ENCODE results near the gene SHISA9.

Gene SHISA9

DNA sequence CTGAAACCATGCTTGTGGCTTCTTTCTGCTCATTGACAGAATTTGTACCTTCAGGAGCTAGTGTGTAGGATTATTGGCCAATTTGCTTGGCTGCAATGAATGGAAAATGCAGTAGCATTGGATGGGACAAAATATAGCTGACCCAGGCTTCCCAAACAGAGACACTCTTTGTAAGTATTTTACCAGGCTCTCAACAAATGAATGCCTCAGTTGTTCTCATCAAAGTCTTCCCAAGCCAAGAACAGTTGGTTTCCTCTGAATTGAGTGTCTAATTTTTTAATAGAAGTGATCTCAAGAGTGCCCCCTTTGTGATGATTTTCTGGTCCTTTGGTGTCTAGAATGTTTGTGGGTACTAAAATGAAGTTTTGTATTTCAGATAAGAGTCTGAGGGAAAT lies 140.9 kb downstream of the SHISA9 start:
- TF ChIP-seq, protein P1, sequence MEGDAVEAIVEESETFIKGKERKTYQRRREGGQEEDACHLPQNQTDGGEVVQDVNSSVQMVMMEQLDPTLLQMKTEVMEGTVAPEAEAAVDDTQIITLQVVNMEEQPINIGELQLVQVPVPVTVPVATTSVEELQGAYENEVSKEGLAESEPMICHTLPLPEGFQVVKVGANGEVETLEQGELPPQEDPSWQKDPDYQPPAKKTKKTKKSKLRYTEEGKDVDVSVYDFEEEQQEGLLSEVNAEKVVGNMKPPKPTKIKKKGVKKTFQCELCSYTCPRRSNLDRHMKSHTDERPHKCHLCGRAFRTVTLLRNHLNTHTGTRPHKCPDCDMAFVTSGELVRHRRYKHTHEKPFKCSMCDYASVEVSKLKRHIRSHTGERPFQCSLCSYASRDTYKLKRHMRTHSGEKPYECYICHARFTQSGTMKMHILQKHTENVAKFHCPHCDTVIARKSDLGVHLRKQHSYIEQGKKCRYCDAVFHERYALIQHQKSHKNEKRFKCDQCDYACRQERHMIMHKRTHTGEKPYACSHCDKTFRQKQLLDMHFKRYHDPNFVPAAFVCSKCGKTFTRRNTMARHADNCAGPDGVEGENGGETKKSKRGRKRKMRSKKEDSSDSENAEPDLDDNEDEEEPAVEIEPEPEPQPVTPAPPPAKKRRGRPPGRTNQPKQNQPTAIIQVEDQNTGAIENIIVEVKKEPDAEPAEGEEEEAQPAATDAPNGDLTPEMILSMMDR (IDR thresholded peaks at IDR 0.05; ENCODE audit: low read length) = no peak
- TF ChIP-seq EZH2 (IDR thresholded peaks at IDR 0.05; ENCODE audit: borderline replicate concordance, low read length) = no peak
- Histone ChIP-seq H3K79me2 (ENCODE audit: insufficient read depth, low read length) (no peaks in the 10 kb centered on the region), H3K9ac (ENCODE audit: low read length) (no peak overlapping the region)

GRCh38 chr16:13046061-13046821 lies 144.8 kb downstream of the SHISA9 start:
- Histone ChIP-seq H3K9ac (ENCODE audit: low read length) (no peak overlapping the region), H3K9me2 (ENCODE audit: low read depth, low read length) (no peaks in the 10 kb centered on the region), H3K27me3 (ENCODE audit: insufficient read depth, low read length) (no peaks in the 10 kb centered on the region), H3K4me2 (ENCODE audit: low read length) (no peak overlapping the region), H3K36me3 (ENCODE audit: insufficient read depth, low read length) (no peaks in the 10 kb centered on the region), H3F3A (ENCODE audit: insufficient read depth, low read length) (no peaks in the 10 kb centered on the region), H3K79me2 (ENCODE audit: insufficient read depth, low read length) (no peaks in the 10 kb centered on the region), H3K9me3 (ENCODE audit: low read length) (no peaks in the 10 kb centered on the region), H3K27ac (ENCODE audit: low read depth, low read length, poor library complexity, severe bottlenecking) (no peak overlapping the region), H3K4me3 (ENCODE audit: low read depth, low read length, poor library complexity, severe bottlenecking) (no peak overlapping the region), H4K20me1 (ENCODE audit: insufficient read depth, low read length) (no peaks in the 10 kb centered on the region), H2AFZ (ENCODE audit: low read length) (no peak overlapping the region), H3K4me1 (ENCODE audit: insufficient read depth, low read length, severe bottlenecking) (no peaks in the 10 kb centered on the region)
- no peak for TF ChIP-seq EZH2 (IDR thresholded peaks at IDR 0.05; ENCODE audit: borderline replicate concordance, low read length)
- TF ChIP-seq, protein P1 (IDR thresholded peaks at IDR 0.05; ENCODE audit: low read length) = no peak

More for the DNA sequence above, 140.9 kb downstream of the SHISA9 start:
- Histone ChIP-seq H3K36me3 (ENCODE audit: insufficient read depth, low read length) (no peaks in the 10 kb centered on the region), H3K9me3 (ENCODE audit: low read length) (no peaks in the 10 kb centered on the region), H2AFZ (ENCODE audit: low read length) (no peak overlapping the region), H3K27ac (ENCODE audit: low read depth, low read length, poor library complexity, severe bottlenecking) (no peak overlapping the region), H4K20me1 (ENCODE audit: insufficient read depth, low read length) (no peaks in the 10 kb centered on the region), H3K4me3 (ENCODE audit: low read depth, low read length, poor library complexity, severe bottlenecking) (no peak overlapping the region), H3K9me2 (ENCODE audit: low read depth, low read length) (no peaks in the 10 kb centered on the region), H3K4me1 (ENCODE audit: insufficient read depth, low read length, severe bottlenecking) (no peaks in the 10 kb centered on the region), H3K4me2 (ENCODE audit: low read length) (no peak overlapping the region), H3K27me3 (ENCODE audit: insufficient read depth, low read length) (no peaks in the 10 kb centered on the region), H3F3A (ENCODE audit: insufficient read depth, low read length) (no peaks in the 10 kb centered on the region)

- H3K27ac ChIP-seq (ENCODE audit: low read depth, low read length, poor library complexity, severe bottlenecking) = no peak overlapping the region
- H3K4me3 ChIP-seq (ENCODE audit: low read depth, low read length, poor library complexity, severe bottlenecking) = no peak overlapping the region
- no peak overlapping the region for H2AFZ ChIP-seq (ENCODE audit: low read length)
- H4K20me1 ChIP-seq (ENCODE audit: insufficient read depth, low read length) = no peaks in the 10 kb centered on the region
- H3F3A ChIP-seq (ENCODE audit: insufficient read depth, low read length) = no peaks in the 10 kb centered on the region
- H3K4me1 ChIP-seq (ENCODE audit: insufficient read depth, low read length, severe bottlenecking) = no peaks in the 10 kb centered on the region
- H3K9me3 ChIP-seq (ENCODE audit: low read length) = no peaks in the 10 kb centered on the region
- no peaks in the 10 kb centered on the region for H3K79me2 ChIP-seq (ENCODE audit: insufficient read depth, low read length)
- H3K4me2 ChIP-seq (ENCODE audit: low read length) = no peak overlapping the region
- no peaks in the 10 kb centered on the region for H3K36me3 ChIP-seq (ENCODE audit: insufficient read depth, low read length)
- H3K27me3 ChIP-seq (ENCODE audit: insufficient read depth, low read length) = no peaks in the 10 kb centered on the region
- H3K9me2 ChIP-seq (ENCODE audit: low read depth, low read length) = no peaks in the 10 kb centered on the region
- H3K9ac ChIP-seq (ENCODE audit: low read length) = no peak overlapping the region
- TF ChIP-seq, protein P1 (IDR thresholded peaks at IDR 0.05; ENCODE audit: low read length) = no peak
- no peak for TF ChIP-seq EZH2 (IDR thresholded peaks at IDR 0.05; ENCODE audit: borderline replicate concordance, low read length)
Observed at GRCh38 chr16:13047276-13047675, 145.9 kb downstream of the SHISA9 start.

All from OCI-LY1 (cell line).